GM12878 (cell line): Measurements from ENCODE around the gene TMED1. TPM values are rescaled to one million over a fixed set of nuclear protein-coding genes. Genes with fewer than 3 reads are reported as not detected.

Experiments
- BMI1 ChIP-seq: fragments of 450-650 bp; IDR thresholded peaks from 2 replicates; pipeline ENCODE4 v1.6.1; 2016; ENCODE audit warnings: mild to moderate bottlenecking, moderate library complexity, borderline replicate concordance
- GABPA ChIP-seq: IDR thresholded peaks from 2 replicates; pipeline ENCODE4 v1.6.1; 2014; ENCODE audit warnings: antibody characterized with exemption, low read depth, mild to moderate bottlenecking, inconsistent platforms
- IKZF1 ChIP-seq: fragments of 450-650 bp; conservative IDR thresholded peaks from 2 replicates; pipeline ENCODE4 v1.6.1; 2017; ENCODE audit warnings: antibody characterized with exemption, mild to moderate bottlenecking
- KAT2A ChIP-seq: conservative IDR thresholded peaks from 2 replicates; pipeline ENCODE4 v1.6.1; 2011; ENCODE audit warnings: low read depth, low read length; ENCODE audit not compliant: control insufficient read depth
- MYB ChIP-seq: fragments of 150-350 bp; IDR thresholded peaks from 2 replicates; pipeline ENCODE4 v1.6.1; 2014; ENCODE audit warnings: mild to moderate bottlenecking, low read depth, low read length, borderline replicate concordance
- PAX5 ChIP-seq: IDR thresholded peaks from 2 replicates; pipeline ENCODE4 v1.6.1; 2011; ENCODE audit warnings: low read depth, low read length, borderline replicate concordance
- PML ChIP-seq: IDR thresholded peaks from 2 replicates; pipeline ENCODE4 v1.6.1; 2012; ENCODE audit warnings: low read length, inconsistent platforms
- POLR2AphosphoS2 ChIP-seq: IDR thresholded peaks from 2 replicates; pipeline ENCODE4 v1.6.1; 2011; ENCODE audit warnings: low read depth, mild to moderate bottlenecking, low read length, improper control_type of control experiment, moderate library complexity
- RUNX3 ChIP-seq: IDR thresholded peaks from 2 replicates; pipeline ENCODE4 v1.6.1; 2012; ENCODE audit warnings: low read length, inconsistent platforms
- SIX5 ChIP-seq: IDR thresholded peaks from 2 replicates; pipeline ENCODE4 v1.6.1; 2011; ENCODE audit warnings: mild to moderate bottlenecking, low read depth, low read length, moderate library complexity; ENCODE audit not compliant: severe bottlenecking
- SMAD1 ChIP-seq: fragments of 450-650 bp; IDR thresholded peaks from 2 replicates; pipeline ENCODE4 v1.6.1; 2018; ENCODE audit warnings: mild to moderate bottlenecking, low read depth; ENCODE audit not compliant: partially characterized antibody
- SREBF2 ChIP-seq: IDR thresholded peaks from 2 replicates; pipeline ENCODE4 v1.6.1; 2012; ENCODE audit warnings: mild to moderate bottlenecking, low read length
- TBL1XR1 ChIP-seq: IDR thresholded peaks from 2 replicates; pipeline ENCODE4 v1.6.1; 2012; ENCODE audit warnings: low read depth, low read length, improper control_type of control experiment
- polyA plus RNA-seq, 11 experiments: library from polyadenylated mRNA; depleted of rRNA in 4 of 11; unstranded in 6 of 11; stranded (reverse) in 5 of 11; fragments of >200 nt; fragmentation: Nextera tagmentation in 4 of 11; fragmentation: Illumina TruSeq in 1 of 11; extraction: Ambion mirVana in 4 of 11; extraction: Trizol in 1 of 11; gene quantifications; 1 replicate in 1 of 11; 2 replicates in 10 of 11; pipeline versions ENCODE4 v1.2.1 to v1.2.3, GENCODE V29; 2011 to 2016; ENCODE audit warnings: inconsistent platforms in 2 of 11, missing spikeins in 2 of 11, low read depth in 1 of 11
- total RNA-seq, 4 experiments: library from RNA; depleted of rRNA in 3 of 4; stranded (reverse); fragments of >200 nt in 3 of 4; fragmentation: Illumina TruSeq in 1 of 4; extraction: Trizol in 1 of 4; gene quantifications; 2 replicates each; pipeline versions ENCODE4 v1.2.1 to v1.2.3, GENCODE V29; 2013 to 2021
- TF ChIP-seq, protein P1 (sequence below): fragments of 450-650 bp; formaldehyde crosslinking; IDR thresholded peaks from 2 replicates; pipeline ENCODE4 v1.5.0; 2022; ENCODE audit warnings: mild to moderate bottlenecking, missing genetic modification characterization
- TF ChIP-seq, protein P2 (sequence below): fragments of 450-650 bp; IDR thresholded peaks from 2 replicates; pipeline ENCODE4 v1.6.1; 2016; ENCODE audit warnings: mild to moderate bottlenecking
- TF ChIP-seq, protein P3 (sequence below): fragments of 450-650 bp; formaldehyde crosslinking; IDR thresholded peaks from 2 replicates; pipeline ENCODE4 v1.4.0; 2022; ENCODE audit warnings: mild to moderate bottlenecking, moderate library complexity
- TF ChIP-seq, protein P4 (sequence below): fragments of 450-650 bp; IDR thresholded peaks from 2 replicates; pipeline ENCODE4 v1.6.1; 2017; ENCODE audit warnings: antibody characterized with exemption, mild to moderate bottlenecking, moderate library complexity

TMED1 gene
- total and polyA plus RNA-seq, 10 of the 15 experiments (the other 5 are each of a cell fraction or from before 2014, with no cell fraction given), result 0.60 to 23.1 (median 12.3) TPM

DNA sequence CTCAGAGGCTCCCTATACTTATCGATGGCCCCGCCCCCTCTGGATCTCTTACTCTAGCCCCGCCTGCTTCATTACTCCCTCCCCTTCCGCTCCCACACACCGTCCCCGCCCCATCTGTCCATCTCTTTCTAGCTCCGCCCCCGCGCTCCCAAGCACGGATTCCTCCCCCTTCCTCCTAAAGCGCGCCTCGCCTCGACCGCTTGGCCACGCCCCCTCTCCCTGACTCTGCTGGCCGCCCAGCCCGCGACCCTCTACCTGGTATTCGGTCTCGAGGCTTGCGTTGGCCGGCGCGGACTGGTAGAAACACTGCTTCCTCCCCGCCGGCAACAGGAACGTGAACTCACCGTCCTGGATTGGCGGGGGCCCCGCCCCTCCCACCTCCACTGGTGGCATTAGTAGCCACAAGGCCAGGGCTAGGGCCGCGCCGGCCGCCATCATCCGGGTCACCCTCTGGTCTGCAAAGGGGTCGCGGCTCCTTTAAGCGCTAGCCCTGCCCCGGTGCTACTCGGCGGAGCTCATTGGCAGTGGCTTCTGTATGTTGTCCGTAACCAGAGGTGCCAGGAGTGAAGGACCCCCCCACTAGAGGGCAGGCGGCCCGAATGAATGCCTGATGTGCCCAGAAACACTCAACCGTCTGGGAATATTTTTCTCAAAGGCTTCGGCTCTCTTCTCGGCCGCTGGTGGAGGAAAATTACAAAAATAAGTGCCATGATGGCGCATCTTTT, at the start of gene TMED1 (continued):
- TF ChIP-seq, protein P1, sequence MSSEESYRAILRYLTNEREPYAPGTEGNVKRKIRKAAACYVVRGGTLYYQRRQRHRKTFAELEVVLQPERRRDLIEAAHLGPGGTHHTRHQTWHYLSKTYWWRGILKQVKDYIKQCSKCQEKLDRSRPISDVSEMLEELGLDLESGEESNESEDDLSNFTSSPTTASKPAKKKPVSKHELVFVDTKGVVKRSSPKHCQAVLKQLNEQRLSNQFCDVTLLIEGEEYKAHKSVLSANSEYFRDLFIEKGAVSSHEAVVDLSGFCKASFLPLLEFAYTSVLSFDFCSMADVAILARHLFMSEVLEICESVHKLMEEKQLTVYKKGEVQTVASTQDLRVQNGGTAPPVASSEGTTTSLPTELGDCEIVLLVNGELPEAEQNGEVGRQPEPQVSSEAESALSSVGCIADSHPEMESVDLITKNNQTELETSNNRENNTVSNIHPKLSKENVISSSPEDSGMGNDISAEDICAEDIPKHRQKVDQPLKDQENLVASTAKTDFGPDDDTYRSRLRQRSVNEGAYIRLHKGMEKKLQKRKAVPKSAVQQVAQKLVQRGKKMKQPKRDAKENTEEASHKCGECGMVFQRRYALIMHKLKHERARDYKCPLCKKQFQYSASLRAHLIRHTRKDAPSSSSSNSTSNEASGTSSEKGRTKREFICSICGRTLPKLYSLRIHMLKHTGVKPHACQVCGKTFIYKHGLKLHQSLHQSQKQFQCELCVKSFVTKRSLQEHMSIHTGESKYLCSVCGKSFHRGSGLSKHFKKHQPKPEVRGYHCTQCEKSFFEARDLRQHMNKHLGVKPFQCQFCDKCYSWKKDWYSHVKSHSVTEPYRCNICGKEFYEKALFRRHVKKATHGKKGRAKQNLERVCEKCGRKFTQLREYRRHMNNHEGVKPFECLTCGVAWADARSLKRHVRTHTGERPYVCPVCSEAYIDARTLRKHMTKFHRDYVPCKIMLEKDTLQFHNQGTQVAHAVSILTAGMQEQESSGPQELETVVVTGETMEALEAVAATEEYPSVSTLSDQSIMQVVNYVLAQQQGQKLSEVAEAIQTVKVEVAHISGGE (CRISPR knock-in tag), result no peak
- TF ChIP-seq, protein P2, sequence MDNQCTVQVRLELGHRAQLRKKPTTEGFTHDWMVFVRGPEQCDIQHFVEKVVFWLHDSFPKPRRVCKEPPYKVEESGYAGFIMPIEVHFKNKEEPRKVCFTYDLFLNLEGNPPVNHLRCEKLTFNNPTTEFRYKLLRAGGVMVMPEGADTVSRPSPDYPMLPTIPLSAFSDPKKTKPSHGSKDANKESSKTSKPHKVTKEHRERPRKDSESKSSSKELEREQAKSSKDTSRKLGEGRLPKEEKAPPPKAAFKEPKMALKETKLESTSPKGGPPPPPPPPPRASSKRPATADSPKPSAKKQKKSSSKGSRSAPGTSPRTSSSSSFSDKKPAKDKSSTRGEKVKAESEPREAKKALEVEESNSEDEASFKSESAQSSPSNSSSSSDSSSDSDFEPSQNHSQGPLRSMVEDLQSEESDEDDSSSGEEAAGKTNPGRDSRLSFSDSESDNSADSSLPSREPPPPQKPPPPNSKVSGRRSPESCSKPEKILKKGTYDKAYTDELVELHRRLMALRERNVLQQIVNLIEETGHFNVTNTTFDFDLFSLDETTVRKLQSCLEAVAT, result no peak
- TF ChIP-seq BMI1 (peak; percentile 71), SIX5 (no peak), SMAD1 (no peak), IKZF1 (peak; percentile 57; the same call in 1 of the 2 replicates), MYB (peak; percentile 99), PML (peak; percentile 39; the same call in 1 of the 2 replicates), KAT2A (no peak), TBL1XR1 (peak; percentile 32; the same call in 1 of the 2 replicates), POLR2AphosphoS2 (peak; percentile 49; the same call in 1 of the 2 replicates), PAX5 (no peak), GABPA (no peak), RUNX3 (no peak; the same call in 1 of the 2 replicates), SREBF2 (no peak)
- TF ChIP-seq, protein P3, sequence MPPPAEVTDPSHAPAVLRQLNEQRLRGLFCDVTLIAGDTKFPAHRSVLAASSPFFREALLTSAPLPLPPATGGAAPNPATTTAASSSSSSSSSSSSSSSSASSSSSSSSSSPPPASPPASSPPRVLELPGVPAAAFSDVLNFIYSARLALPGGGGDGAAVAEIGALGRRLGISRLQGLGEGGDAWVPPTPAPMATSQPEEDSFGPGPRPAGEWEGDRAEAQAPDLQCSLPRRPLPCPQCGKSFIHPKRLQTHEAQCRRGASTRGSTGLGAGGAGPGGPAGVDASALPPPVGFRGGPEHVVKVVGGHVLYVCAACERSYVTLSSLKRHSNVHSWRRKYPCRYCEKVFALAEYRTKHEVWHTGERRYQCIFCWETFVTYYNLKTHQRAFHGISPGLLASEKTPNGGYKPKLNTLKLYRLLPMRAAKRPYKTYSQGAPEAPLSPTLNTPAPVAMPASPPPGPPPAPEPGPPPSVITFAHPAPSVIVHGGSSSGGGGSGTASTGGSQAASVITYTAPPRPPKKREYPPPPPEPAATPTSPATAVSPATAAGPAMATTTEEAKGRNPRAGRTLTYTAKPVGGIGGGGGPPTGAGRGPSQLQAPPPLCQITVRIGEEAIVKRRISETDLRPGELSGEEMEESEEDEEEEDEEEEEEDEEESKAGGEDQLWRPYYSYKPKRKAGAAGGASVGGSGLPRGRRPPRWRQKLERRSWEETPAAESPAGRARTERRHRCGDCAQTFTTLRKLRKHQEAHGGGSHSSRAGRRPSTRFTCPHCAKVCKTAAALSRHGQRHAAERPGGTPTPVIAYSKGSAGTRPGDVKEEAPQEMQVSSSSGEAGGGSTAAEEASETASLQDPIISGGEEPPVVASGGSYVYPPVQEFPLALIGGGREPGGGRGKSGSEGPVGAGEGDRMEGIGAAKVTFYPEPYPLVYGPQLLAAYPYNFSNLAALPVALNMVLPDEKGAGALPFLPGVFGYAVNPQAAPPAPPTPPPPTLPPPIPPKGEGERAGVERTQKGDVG, result no peak
- TF ChIP-seq, protein P4, sequence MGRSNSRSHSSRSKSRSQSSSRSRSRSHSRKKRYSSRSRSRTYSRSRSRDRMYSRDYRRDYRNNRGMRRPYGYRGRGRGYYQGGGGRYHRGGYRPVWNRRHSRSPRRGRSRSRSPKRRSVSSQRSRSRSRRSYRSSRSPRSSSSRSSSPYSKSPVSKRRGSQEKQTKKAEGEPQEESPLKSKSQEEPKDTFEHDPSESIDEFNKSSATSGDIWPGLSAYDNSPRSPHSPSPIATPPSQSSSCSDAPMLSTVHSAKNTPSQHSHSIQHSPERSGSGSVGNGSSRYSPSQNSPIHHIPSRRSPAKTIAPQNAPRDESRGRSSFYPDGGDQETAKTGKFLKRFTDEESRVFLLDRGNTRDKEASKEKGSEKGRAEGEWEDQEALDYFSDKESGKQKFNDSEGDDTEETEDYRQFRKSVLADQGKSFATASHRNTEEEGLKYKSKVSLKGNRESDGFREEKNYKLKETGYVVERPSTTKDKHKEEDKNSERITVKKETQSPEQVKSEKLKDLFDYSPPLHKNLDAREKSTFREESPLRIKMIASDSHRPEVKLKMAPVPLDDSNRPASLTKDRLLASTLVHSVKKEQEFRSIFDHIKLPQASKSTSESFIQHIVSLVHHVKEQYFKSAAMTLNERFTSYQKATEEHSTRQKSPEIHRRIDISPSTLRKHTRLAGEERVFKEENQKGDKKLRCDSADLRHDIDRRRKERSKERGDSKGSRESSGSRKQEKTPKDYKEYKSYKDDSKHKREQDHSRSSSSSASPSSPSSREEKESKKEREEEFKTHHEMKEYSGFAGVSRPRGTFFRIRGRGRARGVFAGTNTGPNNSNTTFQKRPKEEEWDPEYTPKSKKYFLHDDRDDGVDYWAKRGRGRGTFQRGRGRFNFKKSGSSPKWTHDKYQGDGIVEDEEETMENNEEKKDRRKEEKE, result no peak
